H1 (cell line): ENCODE data around the gene OR2B3. TPM values are rescaled to one million over a fixed set of nuclear protein-coding genes. Genes with fewer than 3 reads are reported as not detected.

Source experiments
- CTCF ChIA-PET: fragments of 300-600 bp; sonication (Branson Sonifier 250); formaldehyde crosslinking; loops from one replicate; lab custom pipeline; 2021; ENCODE audit not compliant: partially characterized antibody; lab: Charles Lee
- POLR2A ChIA-PET: fragments of 300-600 bp; sonication (Branson Sonifier 250); formaldehyde crosslinking; loops from one replicate; lab custom pipeline; 2021; ENCODE audit warnings: inconsistent platforms; ENCODE audit not compliant: partially characterized antibody; lab: Charles Lee
- DNase-seq, 2 experiments: peaks; one replicate each; pipeline versions ENCODE4 v3.0.0 to v3.0.0-alpha.2; 2010 to 2022; ENCODE audit warnings: low spot score in 2 of 2, low read depth in 1 of 2, mixed read lengths in 1 of 2
- FAIRE-seq: peaks from 2 replicates; lab custom pipeline; 2011; peaks lifted over from hg19 to GRCh38; lab: Jason Lieb, UNC
- H2AFZ ChIP-seq: 2 replicates; pipeline ENCODE4 v1.8.1; 2012; ENCODE audit warnings: low read length, inconsistent platforms
- H2AK5ac ChIP-seq: 2 replicates; pipeline ENCODE4 v1.6.1; 2013; ENCODE audit warnings: low read depth, low read length
- H2BK120ac ChIP-seq: replicated peaks from 2 replicates; pipeline ENCODE3; 2013; ENCODE audit warnings: low read depth, low read length, inconsistent platforms
- H2BK12ac ChIP-seq: 2 replicates; pipeline ENCODE4 v1.6.1; 2013; ENCODE audit warnings: low read depth, low read length
- H2BK15ac ChIP-seq: 2 replicates; pipeline ENCODE4 v1.6.1; 2013; ENCODE audit warnings: low read length
- H2BK20ac ChIP-seq: 2 replicates; pipeline ENCODE4 v1.6.1; 2013; ENCODE audit warnings: low read length
- H2BK5ac ChIP-seq: 2 replicates; pipeline ENCODE4 v1.6.1; 2013; ENCODE audit warnings: low read depth, low read length
- H3K14ac ChIP-seq: 2 replicates; pipeline ENCODE4 v1.6.1; 2013; ENCODE audit warnings: inconsistent platforms; ENCODE audit not compliant: insufficient read length
- H3K18ac ChIP-seq: 2 replicates; pipeline ENCODE4 v1.6.1; 2013; ENCODE audit warnings: low read length; ENCODE audit errors: extremely low read depth
- H3K23ac ChIP-seq: 2 replicates; pipeline ENCODE4 v1.6.1; 2013; ENCODE audit warnings: inconsistent platforms; ENCODE audit not compliant: insufficient read length
- H3K23me2 ChIP-seq: 2 replicates; pipeline ENCODE4 v1.6.1; 2013; ENCODE audit warnings: low read depth, low read length
- H3K27ac ChIP-seq: 2 replicates; pipeline ENCODE4 v1.6.1; 2011; ENCODE audit warnings: low read depth, low read length, inconsistent platforms
- H3K27me3 ChIP-seq, 4 experiments: replicated peaks in 1 of 4; 1 replicate in 1 of 4; 2 replicates in 3 of 4; pipeline versions ENCODE4 v1.6.1 to v1.8.1; 2011 to 2013; ENCODE audit warnings: low read length in 3 of 4, mild to moderate bottlenecking in 3 of 4, inconsistent platforms in 2 of 4, mixed read lengths in 2 of 4, moderate library complexity in 1 of 4; ENCODE audit not compliant: control insufficient read depth in 3 of 4, insufficient read depth in 3 of 4; ENCODE audit errors: extremely low read depth in 1 of 4
- H3K36me3 ChIP-seq, 4 experiments: 2 replicates each; pipeline versions ENCODE4 v1.6.1 to v1.8.1; 2011 to 2013; ENCODE audit warnings: mild to moderate bottlenecking in 4 of 4, low read length in 3 of 4, moderate library complexity in 2 of 4, control low read depth in 1 of 4, inconsistent platforms in 1 of 4; ENCODE audit not compliant: insufficient read depth in 4 of 4, control insufficient read depth in 2 of 4
- H3K4ac ChIP-seq: replicated peaks from 2 replicates; pipeline ENCODE3; 2013; ENCODE audit warnings: low read length, low read depth, mixed read lengths, inconsistent platforms; ENCODE audit not compliant: insufficient read length
- H3K4me1 ChIP-seq, 4 experiments: replicated peaks in 1 of 4; 1 replicate in 1 of 4; 2 replicates in 3 of 4; pipeline versions ENCODE4 v1.6.1 to v1.8.1; 2011 to 2013; ENCODE audit warnings: low read length in 3 of 4, inconsistent platforms in 2 of 4, mixed read lengths in 1 of 4; ENCODE audit not compliant: insufficient read depth in 4 of 4, control insufficient read depth in 3 of 4
- H3K4me2 ChIP-seq, 2 experiments: 2 replicates each; pipeline versions ENCODE4 v1.6.1 to v1.8.1; 2011 to 2013; ENCODE audit warnings: low read depth in 2 of 2, low read length in 2 of 2, control low read depth in 1 of 2, inconsistent platforms in 1 of 2, mild to moderate bottlenecking in 1 of 2; ENCODE audit not compliant: insufficient read depth in 1 of 2
- H3K4me3 ChIP-seq, 4 experiments: fragments of 200-600, 300-600 bp in 1 of 4; sonication (generic), shearing (Covaris generic), sonication (Bioruptor Twin) in 1 of 4; 2 replicates each; pipeline versions ENCODE4 v1.5.1 to v1.8.1; 2011 to 2016; ENCODE audit warnings: low read length in 4 of 4, low read depth in 3 of 4, control low read depth in 2 of 4, inconsistent platforms in 2 of 4, mild to moderate bottlenecking in 2 of 4, mixed read lengths in 1 of 4, moderate library complexity in 1 of 4; ENCODE audit not compliant: insufficient read depth in 2 of 4; ENCODE audit errors: extremely low read depth in 1 of 4
- H3K56ac ChIP-seq: replicated peaks from 2 replicates; pipeline ENCODE3; 2013; ENCODE audit warnings: low read depth, mild to moderate bottlenecking, mixed read lengths, low read length, inconsistent platforms; ENCODE audit not compliant: insufficient read length
- H3K79me1 ChIP-seq: 2 replicates; pipeline ENCODE4 v1.6.1; 2013; ENCODE audit warnings: low read depth, low read length, control low read depth
- H3K79me2 ChIP-seq, 2 experiments: 2 replicates each; pipeline versions ENCODE4 v1.6.1 to v1.8.1; 2012 to 2013; ENCODE audit warnings: low read length in 2 of 2, mild to moderate bottlenecking in 2 of 2, inconsistent platforms in 1 of 2; ENCODE audit not compliant: insufficient read depth in 2 of 2, control insufficient read depth in 1 of 2
- H3K9ac ChIP-seq, 4 experiments: replicated peaks in 1 of 4; 1 replicate in 1 of 4; 2 replicates in 3 of 4; pipeline versions ENCODE4 v1.6.1 to v1.8.1; 2011 to 2013; ENCODE audit warnings: low read depth in 3 of 4, low read length in 3 of 4, control low read depth in 2 of 4, mild to moderate bottlenecking in 2 of 4, moderate library complexity in 2 of 4, inconsistent platforms in 1 of 4; ENCODE audit errors: extremely low read depth in 1 of 4
- H3K9me3 ChIP-seq, 2 experiments: 2 replicates each; pipeline versions ENCODE4 v1.6.1 to v1.8.1; 2012 to 2013; ENCODE audit warnings: mild to moderate bottlenecking in 2 of 2, moderate library complexity in 2 of 2, control low read depth in 1 of 2, inconsistent platforms in 1 of 2, low read depth in 1 of 2, low read length in 1 of 2, mixed read lengths in 1 of 2; ENCODE audit not compliant: insufficient read depth in 2 of 2
- H4K20me1 ChIP-seq, 2 experiments: replicated peaks in 1 of 2; 2 replicates each; pipeline versions ENCODE3 to v1.8.1; 2011 to 2013; ENCODE audit warnings: inconsistent platforms in 2 of 2, low read length in 2 of 2, mild to moderate bottlenecking in 1 of 2; ENCODE audit not compliant: insufficient read depth in 2 of 2, control insufficient read depth in 1 of 2
- H4K5ac ChIP-seq: 2 replicates; pipeline ENCODE4 v1.6.1; 2013; ENCODE audit warnings: low read length, low read depth, mixed read lengths, inconsistent platforms; ENCODE audit not compliant: insufficient read length
- H4K8ac ChIP-seq: 2 replicates; pipeline ENCODE4 v1.8.0; 2013; ENCODE audit warnings: mild to moderate bottlenecking, moderate library complexity, low read length, inconsistent platforms; ENCODE audit not compliant: insufficient read depth; ENCODE audit errors: extremely low read depth
- H4K91ac ChIP-seq: replicated peaks from 2 replicates; pipeline ENCODE3; 2013; ENCODE audit warnings: low read length, mixed read lengths, inconsistent platforms; ENCODE audit not compliant: insufficient read length
- CREB1 ChIP-seq: IDR thresholded peaks from 2 replicates; pipeline ENCODE4 v1.6.1; 2012; ENCODE audit warnings: inconsistent platforms
- HDAC2 ChIP-seq, 2 experiments: fragments of 300-600 bp in 1 of 2; sonication (generic) in 1 of 2; IDR thresholded peaks; 2 replicates each; pipeline ENCODE4 v1.6.1; 2011 to 2012; ENCODE audit warnings: low read depth in 2 of 2, low read length in 2 of 2, mild to moderate bottlenecking in 2 of 2, moderate library complexity in 2 of 2, borderline replicate concordance in 1 of 2, inconsistent platforms in 1 of 2
- JUN ChIP-seq: IDR thresholded peaks from 2 replicates; pipeline ENCODE4 v1.6.1; 2011; ENCODE audit warnings: low read depth, mild to moderate bottlenecking, improper control_type of control experiment, low read length
- KDM1A ChIP-seq: fragments of 200-600, 300-600 bp; sonication (generic); IDR thresholded peaks from 2 replicates; pipeline ENCODE4 v1.7.1; 2016; ENCODE audit warnings: mild to moderate bottlenecking, low read length, borderline replicate concordance
- KDM4A ChIP-seq: IDR thresholded peaks from one replicate; pipeline ENCODE4 v1.7.1; 2012; ENCODE audit warnings: low read depth, mild to moderate bottlenecking, moderate library complexity, low read length, inconsistent platforms; ENCODE audit not compliant: severe bottlenecking
- NANOG ChIP-seq: IDR thresholded peaks from 2 replicates; pipeline ENCODE4 v1.6.1; 2011; ENCODE audit warnings: low read length, low read depth, mild to moderate bottlenecking, inconsistent platforms; ENCODE audit not compliant: insufficient read depth, poor library complexity, severe bottlenecking
- RNF2 ChIP-seq: fragments of 200-900, 300-1000 bp; sonication (generic); IDR thresholded peaks from 2 replicates; pipeline ENCODE4 v1.7.1; 2016; ENCODE audit warnings: borderline replicate concordance, low read depth, mild to moderate bottlenecking, antibody characterized with exemption, low read length; ENCODE audit not compliant: poor library complexity, severe bottlenecking; ENCODE audit errors: missing control alignments
- SP1 ChIP-seq: IDR thresholded peaks from 2 replicates; pipeline ENCODE4 v1.6.1; 2011; ENCODE audit warnings: low read depth, low read length
- SRF ChIP-seq: IDR thresholded peaks from 2 replicates; pipeline ENCODE4 v1.6.1; 2011; ENCODE audit warnings: mild to moderate bottlenecking, low read depth, low read length, moderate library complexity
- SUZ12 ChIP-seq: fragments of 200-600 bp; sonication (generic); IDR thresholded peaks from 2 replicates; pipeline ENCODE4 v1.6.1; 2012; ENCODE audit warnings: mild to moderate bottlenecking, inconsistent platforms, low read length, moderate library complexity, mixed read lengths
- TAF7 ChIP-seq: optimal IDR thresholded peaks from 2 replicates; pipeline ENCODE3; 2011; ENCODE audit warnings: low read depth, mild to moderate bottlenecking, inconsistent platforms, low read length, moderate library complexity, borderline replicate concordance
- YY1 ChIP-seq: IDR thresholded peaks from 2 replicates; pipeline ENCODE4 v1.6.1; 2011; ENCODE audit warnings: low read depth, mild to moderate bottlenecking, low read length
- ZNF274 ChIP-seq: IDR thresholded peaks from 2 replicates; pipeline ENCODE4 v1.7.0; 2012; ENCODE audit warnings: low read length, borderline replicate concordance; ENCODE audit errors: extremely low read depth
- WGBS, 2 experiments: shearing (Covaris generic) in 1 of 2; methylation state at CpG; one replicate each; pipeline versions ENCODE4 v1.1.6 to v1.1.7; 2013 to 2015; ENCODE audit warnings: low lambda C conversion rate in 2 of 2, mixed read lengths in 2 of 2, inconsistent platforms in 1 of 2, low coverage in 1 of 2, missing lambda C conversion rate in 1 of 2; ENCODE audit not compliant: insufficient replicate concordance in 2 of 2, insufficient coverage in 1 of 2, insufficient read length in 1 of 2; ENCODE audit errors: extremely low coverage in 1 of 2, missing lambda C conversion rate in 1 of 2; 5-methylcytosine and 5-hydroxymethylcytosine counted together
- polyA plus RNA-seq, 7 experiments: library from polyadenylated mRNA; depleted of rRNA in 3 of 7; stranded (reverse) in 5 of 7; unstranded in 2 of 7; fragments of >200 nt in 5 of 7; fragments of 200-250 nt in 2 of 7; gene quantifications; 1 replicate in 5 of 7; 2 replicates in 1 of 7; 4 replicates in 1 of 7; pipeline versions ENCODE4 v1.2.1 to v1.2.3, GENCODE V29; 2011 to 2013; ENCODE audit warnings: missing spikeins in 2 of 7, mixed read lengths in 2 of 7
- total RNA-seq: library from RNA; stranded (reverse); fragmentation: NEBNext Ultra II Directional; extraction: Animal tissue kit (Norgen Biotek cat#: 25700); gene quantifications from 2 replicates; pipeline ENCODE4 v1.2.1, GENCODE V29; 2021
- TF ChIP-seq, protein P1 (sequence below): IDR thresholded peaks from 2 replicates; pipeline ENCODE4 v1.6.1; 2012; ENCODE audit warnings: inconsistent platforms

The OR2B3 gene
- total and polyA plus RNA-seq, 2 of the 8 experiments (the other 6 are each of a cell fraction or from before 2014, with no cell fraction given), result not detected

DNA sequence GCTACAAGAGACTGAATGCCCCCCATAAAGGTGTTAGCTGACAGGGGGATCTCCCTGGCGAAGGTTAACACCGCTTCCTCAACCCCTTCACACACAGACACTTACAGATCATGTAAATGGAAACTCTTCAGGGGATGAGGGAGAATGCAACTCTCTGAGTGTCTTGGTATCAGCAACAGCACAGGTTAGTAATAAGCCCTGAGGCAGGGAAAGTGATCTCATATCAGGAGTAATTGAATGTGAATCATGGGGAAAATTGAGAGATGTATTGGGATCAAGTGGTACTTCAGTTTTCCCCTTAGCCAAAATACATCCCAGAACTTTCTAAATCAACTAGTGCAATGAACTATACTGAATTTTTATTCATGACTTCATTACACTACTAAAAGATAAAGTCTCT, 44.6 kb upstream of the OR2B3 start:
- Histone ChIP-seq H3K4me3 (no peak overlapping the region), H4K8ac (no peak overlapping the region), H3K27ac (no peak overlapping the region), H3K4ac (no peak overlapping the region), H2AFZ (peak overlapping the region; percentile 51; the same call in 1 of the 2 replicates), H3K23me2 (no peaks in the 10 kb centered on the region; the same call in 1 of the 2 replicates), H3K27me3 (no peaks in the 10 kb centered on the region), H3K4me2 (no peak overlapping the region), H2BK20ac (no peak overlapping the region), H3K18ac (no peak overlapping the region), H3K23ac (no peak overlapping the region), H3K9ac (no peak overlapping the region), H4K91ac (no peak overlapping the region), H3K56ac (no peak overlapping the region), H2BK15ac (no peak overlapping the region), H4K20me1 (no peaks in the 10 kb centered on the region), H3K4me1 (no peaks in the 10 kb centered on the region), H2BK12ac (no peak overlapping the region), H2BK5ac (no peak overlapping the region), H2AK5ac (no peak overlapping the region), H3K36me3 (no peaks in the 10 kb centered on the region), H2BK120ac (no peak overlapping the region), H3K79me2 (no peaks in the 10 kb centered on the region), H4K5ac (no peak overlapping the region), H3K79me1 (no peaks in the 10 kb centered on the region), H3K14ac (no peak overlapping the region), H3K9me3 (no peaks in the 10 kb centered on the region)
- ChIA-PET CTCF (no interaction called here), POLR2A (no interaction called here)
- no peak for DNase-seq
- no peak for FAIRE-seq
- WGBS, 2 experiments, result 91% methylated on average over 2 of the region's 2 CpGs; no CpG with 5 or more reads in 1 of the 2 experiments
- TF ChIP-seq TAF7 (no peak), RNF2 (no peak), JUN (no peak), SRF (no peak), NANOG (no peak), HDAC2 (IDR thresholded peaks at IDR 0.05; ENCODE audit: borderline replicate concordance in 1 of 2, low read depth in 2 of 2, low read length in 2 of 2) (no peak), SUZ12 (no peak), YY1 (no peak), ZNF274 (no peak), KDM1A (no peak), KDM4A (no peak), SP1 (no peak), CREB1 (no peak)
- TF ChIP-seq, protein P1, sequence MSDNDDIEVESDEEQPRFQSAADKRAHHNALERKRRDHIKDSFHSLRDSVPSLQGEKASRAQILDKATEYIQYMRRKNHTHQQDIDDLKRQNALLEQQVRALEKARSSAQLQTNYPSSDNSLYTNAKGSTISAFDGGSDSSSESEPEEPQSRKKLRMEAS, result no peak
